EL (cell line): ENCODE measurements around the gene ADAM12.

Experiments
- DNase-seq: peaks from one replicate; pipeline ENCODE4 v3.0.0-alpha.2; 2016

Gene ADAM12, protein sequence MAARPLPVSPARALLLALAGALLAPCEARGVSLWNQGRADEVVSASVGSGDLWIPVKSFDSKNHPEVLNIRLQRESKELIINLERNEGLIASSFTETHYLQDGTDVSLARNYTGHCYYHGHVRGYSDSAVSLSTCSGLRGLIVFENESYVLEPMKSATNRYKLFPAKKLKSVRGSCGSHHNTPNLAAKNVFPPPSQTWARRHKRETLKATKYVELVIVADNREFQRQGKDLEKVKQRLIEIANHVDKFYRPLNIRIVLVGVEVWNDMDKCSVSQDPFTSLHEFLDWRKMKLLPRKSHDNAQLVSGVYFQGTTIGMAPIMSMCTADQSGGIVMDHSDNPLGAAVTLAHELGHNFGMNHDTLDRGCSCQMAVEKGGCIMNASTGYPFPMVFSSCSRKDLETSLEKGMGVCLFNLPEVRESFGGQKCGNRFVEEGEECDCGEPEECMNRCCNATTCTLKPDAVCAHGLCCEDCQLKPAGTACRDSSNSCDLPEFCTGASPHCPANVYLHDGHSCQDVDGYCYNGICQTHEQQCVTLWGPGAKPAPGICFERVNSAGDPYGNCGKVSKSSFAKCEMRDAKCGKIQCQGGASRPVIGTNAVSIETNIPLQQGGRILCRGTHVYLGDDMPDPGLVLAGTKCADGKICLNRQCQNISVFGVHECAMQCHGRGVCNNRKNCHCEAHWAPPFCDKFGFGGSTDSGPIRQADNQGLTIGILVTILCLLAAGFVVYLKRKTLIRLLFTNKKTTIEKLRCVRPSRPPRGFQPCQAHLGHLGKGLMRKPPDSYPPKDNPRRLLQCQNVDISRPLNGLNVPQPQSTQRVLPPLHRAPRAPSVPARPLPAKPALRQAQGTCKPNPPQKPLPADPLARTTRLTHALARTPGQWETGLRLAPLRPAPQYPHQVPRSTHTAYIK

DNA sequence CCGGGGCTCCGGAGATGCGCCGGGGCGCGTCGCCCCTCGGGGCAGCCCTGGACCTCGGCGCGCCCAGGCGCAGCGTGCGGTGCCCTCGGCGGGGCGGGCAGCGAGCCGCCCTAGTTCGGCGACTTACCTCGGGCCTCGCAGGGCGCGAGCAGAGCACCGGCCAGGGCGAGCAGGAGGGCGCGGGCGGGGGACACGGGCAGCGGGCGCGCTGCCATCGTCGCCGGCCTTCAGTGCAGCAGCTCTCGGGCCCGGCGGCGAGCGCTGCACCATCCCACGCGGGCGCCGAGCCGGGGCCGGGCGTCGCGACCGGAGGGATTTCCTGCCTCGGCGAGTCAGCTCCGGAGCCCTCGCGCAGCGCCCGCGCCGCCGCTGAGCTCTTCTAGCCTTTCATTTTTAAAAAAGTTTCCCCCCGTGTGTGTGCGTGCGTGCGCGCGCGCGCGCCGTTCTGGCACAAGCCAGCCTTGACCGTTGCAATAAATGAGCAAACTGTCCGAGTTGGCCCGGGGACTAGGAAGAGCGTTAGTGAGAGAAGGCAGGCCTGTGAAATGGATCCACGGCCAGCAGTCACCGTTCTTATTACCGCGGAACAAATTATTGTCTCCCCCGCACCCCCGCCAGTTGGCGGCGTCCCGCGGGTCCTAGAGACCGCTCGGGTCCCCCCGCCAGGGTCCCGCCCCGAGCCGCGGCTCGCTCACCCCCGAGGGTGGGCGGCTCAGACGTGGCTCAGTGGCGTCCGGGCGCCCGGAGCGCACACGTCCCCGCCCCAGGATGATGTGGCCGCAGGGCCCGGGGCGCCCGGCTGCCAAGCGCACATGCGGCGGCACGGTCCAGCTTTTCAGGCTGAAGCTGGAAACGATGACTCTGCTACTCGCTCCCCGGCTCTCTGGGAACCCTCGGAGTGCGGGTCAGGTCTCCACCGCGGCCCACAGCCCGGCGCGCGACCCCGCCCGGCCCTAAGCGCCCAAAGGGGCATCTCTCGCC lies at the start of gene ADAM12:
Gene ADAM12, minus strand, starts transcription at position 547 of the 981 bp plus-strand sequence. Its CDS starts 332 bp downstream, at position 215.
- DNase-seq = peak; percentile 67

DNA sequence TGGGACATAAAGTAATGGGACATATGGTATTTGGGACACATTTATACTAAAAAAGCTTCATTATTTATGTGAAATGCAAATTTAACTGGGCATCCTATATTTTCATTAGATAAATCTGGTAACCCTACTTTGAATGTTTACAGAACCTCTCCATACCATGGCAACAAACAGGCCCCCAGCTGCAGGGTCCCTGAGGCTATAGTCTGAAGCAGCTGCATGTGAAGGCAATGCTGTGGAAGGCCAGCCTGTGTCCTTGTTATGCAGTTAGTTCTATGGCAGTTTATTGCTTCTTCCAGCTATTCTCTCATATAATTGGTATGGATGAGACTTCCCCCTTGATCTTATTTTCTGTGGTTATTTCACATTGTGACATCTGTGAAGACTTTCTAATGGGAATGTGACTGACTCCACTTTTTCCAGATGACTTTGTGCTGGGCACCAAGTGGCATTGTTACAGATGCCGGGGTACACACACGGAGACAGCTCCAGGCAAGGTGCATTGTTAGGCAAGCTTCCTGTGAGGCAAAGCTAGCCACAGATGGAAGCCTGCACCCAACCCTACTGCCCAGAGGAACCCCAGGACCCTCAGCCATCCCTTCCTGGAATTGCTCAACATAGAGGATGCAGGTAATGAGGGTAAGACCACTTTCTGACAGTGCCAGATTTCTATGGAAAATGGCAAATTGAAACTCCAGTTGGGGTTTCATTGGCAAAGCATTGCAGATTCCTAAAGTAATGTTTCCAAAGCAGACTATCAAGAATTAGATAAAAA lies 49.5 kb upstream of the ADAM12 start:
- no peak for DNase-seq

DNA sequence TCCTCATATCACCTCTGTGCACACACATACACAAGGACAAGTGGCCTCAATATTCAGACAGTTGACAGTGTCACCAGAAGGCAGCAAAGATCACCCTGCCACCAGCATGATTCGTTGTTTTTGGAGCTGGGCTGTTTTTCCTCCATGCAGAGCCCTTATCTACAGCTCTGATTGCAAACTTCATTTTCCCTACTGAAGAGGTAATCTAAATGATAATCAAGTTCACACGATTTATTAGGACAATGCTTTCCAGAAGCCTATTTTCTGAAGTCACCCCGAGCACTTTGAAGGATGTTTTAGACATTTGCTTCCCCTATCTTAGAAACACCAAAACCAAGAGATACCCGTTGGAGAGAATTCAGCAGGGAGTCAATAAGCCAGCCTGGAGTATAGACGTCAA lies 46.0 kb upstream of the ADAM12 start:
- no peak for DNase-seq

DNA sequence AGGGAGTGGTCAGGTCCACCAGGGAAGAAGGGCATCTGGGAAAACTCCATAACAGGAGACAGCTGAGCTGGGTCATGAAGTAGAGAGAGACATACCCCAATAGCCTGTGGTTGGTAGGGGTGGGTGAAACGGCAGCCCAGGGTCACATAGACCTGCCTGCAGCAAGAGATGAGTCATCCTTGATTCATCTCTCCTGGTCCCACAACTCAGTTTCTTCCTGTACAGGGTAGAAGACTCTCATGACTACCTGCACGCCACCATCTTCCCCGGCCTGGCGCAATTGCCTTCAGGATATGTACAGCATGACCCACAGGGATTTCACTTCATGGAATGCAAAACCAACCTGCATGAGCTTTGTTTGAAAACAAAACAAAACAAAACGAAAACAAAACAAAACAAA lies 45.1 kb upstream of the ADAM12 start:
- peak; percentile 43 for DNase-seq

DNA sequence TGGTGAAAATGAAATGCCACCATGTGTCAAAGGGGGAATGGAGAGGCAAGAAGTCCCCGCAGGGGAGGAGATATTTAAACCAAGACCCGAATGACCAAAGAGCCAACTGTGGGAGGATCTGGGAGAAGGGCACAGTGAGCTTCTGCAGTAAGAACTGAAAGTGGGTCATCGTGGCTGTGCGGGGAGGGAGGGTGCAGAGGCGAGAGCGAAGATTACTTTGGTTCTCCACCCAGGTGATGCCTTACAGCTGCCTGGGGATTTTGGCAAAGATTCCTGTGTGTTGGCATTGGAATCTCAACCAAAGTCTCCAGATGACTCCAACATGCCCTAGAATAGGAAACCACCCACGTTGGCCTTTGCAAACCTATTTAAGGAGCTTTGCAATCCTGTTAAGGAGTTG lies 44.2 kb upstream of the ADAM12 start:
- DNase-seq = no peak

DNA sequence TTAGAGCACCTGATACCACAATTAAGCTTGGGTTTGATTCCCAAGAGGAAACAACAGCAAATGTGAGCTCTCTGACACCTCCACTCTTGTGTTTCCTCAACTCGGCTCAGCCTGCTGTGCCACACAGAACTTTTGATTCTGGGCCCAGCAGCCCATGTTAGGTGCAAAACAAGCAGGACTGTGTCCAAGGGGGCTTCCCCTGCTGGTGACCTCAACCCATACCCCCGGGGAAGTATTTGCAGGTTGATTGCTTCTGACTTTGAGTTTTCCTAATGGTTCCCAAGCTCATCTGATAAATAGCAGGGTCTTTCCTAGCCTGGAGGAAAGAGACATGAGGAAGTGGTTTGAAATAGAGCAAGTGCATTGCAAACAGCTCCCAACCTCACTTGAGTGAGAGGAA lies 43.5 kb upstream of the ADAM12 start:
- no peak for DNase-seq

DNA sequence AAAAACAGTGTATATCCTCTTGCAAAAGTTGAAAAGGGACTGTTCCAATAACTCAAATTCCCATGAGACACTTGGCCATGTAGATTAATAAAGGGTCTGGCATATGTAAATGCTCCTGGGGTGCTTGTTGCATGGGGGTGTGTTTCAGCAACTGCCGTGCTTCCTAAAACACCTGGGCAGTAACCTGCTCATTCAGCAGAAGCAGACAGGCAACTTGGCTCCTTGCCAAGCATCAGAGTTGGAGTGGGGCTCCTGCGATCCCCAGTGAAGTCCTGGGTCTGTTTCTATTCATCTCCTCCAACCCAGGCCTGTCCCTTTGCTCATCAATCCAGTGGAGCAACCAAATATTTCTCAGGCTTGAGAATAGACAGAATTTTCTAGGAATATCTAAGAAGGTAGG lies 42.2 kb upstream of the ADAM12 start:
- DNase-seq = no peak

DNA sequence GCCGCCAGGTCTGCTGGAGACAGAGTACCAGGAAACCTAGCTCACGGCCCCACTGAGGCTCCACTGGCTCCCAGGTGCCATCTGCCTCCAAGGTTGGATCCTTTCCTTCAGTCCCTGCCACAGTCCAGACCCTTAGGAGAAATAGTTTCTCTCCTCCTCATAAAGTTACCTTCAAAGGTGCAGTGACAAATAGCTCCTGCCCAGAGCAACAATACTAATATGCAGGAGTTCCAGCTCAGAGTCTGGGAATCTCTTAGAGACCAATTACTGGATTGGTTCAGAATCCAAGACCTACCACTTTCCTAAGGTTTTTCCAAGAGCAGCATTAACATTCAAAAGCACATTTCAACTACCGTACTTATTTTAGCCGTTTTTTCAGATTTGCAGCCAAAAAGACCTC lies 41.0 kb upstream of the ADAM12 start:
- no peak for DNase-seq

DNA sequence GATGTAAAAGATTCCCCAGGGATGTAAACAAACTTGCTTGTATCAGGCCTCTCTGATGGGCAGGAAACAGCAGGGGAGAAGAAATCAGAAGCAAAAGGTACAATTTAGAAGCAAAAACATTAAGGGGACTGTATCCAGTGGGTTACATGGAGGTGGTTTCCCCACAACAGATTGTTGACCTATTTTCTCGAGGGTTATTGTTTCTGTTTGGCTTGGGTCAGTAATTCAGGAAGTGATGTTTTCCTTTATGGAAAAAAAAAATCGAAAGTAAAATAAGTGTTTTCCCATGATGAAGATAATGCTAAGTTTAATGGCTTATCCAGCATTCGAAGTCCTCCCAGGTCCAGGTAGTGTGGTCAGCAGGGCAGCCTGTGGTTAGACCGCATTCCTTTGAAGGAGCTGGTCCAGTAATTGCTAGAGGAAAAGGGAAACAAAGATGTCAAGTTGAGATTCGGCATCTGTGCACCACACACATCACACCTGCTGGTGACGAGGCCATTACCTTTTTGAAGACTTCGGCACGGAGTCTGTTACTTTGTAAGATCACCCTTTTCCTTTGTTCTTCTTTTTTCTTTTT lies 37.3 kb upstream of the ADAM12 start:
- DNase-seq = no peak

DNA sequence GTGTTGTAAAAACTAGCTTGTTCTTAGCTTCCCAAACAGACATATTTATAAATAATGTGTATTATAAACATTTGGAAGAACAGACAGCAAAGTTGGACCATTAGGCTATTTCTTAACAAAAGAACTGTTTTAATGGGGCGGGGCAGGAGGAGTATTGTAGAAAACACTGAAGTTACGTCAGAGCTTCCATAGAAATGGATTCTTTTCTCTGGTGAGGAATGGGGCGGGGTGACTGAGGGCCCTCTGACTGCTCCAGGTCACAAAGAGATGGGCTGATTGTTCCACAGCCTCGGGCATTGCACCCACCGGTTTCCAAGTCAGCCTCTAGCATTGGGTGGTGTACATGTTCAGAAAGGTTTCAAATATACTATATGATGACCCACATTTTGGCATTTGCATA lies 36.8 kb upstream of the ADAM12 start:
- DNase-seq = no peak

DNA sequence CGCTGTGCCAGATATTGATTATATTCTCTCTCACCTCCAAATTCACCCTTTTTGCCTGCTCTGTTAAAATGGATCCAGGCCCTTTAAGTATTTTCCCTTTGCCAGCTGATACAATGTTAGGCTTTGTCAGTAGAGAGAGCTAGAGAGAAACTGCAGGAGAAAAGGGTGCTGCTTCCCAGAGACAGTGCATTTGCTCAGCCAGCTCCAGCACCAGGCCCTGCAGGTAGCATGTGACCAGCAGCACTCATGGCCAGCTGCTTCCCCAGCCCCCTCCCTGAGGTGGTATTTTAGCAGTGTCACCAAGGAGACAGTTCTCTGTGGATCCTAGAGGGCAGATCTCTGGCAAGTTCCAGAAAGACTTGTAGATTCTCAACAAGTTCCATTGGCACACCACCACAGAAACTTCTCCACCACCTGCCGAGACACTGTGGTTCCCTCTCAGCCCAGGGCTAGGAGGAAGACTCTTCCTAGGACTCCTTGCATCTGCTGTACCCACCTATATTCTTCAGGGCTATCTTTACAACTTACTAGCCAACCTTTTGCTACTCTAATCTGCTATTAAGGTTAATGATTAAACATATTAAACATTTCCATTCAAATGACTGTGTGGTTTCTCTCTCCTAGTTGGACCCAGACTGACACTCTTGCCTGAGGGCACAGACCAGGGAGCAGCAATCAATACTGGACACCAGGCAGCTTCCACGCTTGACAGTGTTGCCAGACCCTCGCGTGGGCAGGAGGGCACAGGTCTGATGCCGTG lies 35.6 kb upstream of the ADAM12 start:
- DNase-seq = no peak

DNA sequence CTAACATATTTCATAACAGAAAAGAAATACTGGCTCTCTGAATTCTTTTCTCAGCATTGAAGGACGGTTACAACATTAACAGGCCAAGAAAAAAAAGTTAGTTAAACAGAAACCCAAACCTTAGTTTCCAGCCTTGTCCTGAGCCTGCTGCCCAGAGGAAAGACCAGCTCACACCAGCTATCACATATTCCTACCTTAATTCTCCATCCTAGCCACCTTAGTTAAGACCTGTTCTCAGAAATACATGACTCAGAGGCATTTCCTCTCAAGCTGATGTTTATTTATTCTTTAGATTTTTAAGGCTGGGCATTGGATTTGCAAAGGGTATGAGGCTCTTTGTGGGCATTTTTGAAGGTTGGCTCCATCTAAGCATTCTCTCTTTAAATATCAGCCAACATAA lies 34.3 kb upstream of the ADAM12 start:
- peak; percentile 12 for DNase-seq

DNA sequence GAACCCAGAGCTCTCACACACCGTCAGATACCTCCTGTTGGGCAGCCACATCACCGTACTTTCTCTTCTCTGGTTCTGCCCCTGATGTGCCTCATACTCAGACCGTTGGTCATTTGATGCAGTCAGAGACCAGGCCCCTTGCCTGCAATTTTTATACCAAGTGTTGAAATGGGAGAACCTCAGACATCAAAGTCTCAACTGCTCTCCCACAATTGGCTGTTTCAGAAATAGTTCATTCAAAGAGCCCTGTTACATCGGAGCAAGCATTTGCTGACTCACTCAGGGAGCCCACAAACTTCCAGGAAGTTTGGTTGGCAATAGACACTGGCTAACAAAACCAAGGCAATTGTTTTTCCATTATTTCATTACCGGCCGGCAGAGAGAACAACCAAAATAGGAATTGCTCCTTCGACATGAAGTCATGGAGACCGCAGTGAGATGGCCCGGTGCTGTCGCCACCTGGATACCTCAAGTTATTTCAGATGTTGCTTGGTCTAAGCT lies 33.5 kb upstream of the ADAM12 start:
- peak; percentile 82 for DNase-seq

DNA sequence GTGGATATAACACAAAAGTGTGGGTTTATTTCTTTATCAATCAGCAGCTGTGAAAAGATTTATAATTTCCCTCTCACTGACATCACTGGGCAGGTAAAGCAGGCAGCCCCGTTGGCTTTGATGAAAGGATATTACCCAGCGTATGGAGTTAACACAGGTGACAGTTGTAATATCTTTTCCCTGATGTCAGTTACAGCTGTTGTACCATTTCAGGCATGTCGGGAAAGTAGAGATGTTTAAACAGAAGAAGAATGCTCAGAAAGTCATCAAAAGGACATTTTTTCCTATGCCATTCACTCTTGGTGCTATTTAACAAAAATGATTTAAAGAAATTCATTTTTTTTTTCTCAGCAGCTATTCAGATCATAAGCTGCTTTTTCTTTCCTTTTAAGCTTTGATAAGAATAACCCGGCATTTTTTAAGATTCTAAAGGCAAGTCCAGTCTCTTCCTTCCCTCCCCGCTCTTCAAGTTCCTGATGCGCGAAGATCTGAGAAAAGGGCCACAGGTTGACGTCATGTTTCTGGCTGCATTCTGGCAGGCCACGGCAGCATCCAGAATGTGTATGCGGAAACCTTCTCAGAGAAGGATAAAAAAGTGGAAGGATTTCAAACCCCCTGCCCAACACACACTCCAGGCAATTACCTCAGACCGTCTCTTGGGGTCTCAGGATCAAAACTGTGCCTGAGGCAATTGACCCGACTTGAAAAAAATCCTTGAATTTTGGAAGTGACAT lies 32.5 kb upstream of the ADAM12 start:
- DNase-seq = no peak

DNA sequence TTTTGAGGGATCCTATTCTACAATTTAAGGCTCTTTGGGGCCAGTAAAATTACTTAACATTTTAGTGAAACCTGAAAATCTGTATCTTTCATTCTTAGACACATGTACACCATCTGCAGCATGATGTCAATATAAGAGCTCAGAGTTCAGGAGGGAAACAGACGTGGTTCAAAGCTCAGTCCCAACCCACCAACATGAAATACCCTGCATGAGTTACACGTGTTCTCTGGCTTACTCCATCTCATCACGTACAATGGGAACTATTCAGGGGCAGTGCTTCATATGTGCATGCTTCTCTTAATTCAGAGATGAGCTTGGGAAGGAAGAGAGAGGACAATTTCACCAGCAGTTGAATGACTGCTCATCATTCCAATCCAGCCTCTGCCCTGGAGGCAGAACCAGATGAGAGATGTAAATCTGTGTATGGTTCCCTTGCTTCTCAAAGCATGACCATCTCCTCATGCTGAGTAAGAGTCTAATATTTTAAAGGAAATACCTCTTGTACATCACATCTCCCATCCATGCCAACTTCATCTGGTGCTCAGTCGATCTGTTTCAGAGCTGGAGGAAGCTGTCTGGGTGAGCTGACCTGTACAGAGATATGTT lies 29.0 kb upstream of the ADAM12 start:
- no peak for DNase-seq

DNA sequence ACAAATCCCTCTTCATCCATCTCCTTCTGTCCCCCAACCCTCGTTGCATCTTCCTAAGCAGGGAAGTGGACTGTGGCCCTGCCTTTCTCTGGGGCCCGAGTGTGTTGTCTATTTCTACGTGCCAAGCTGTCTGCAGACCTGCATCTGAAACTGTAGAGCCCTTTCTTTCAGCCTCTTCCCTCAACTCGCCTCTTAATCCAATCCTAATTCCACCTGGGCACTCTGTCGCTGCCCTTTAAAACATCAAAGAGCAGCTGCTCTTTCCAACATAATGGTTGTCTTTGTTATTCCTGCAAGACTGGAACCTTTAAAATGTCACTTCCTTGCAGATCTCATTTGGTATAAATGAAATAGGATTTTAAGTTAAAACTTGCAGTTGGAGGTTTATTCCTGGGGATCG lies 21.5 kb upstream of the ADAM12 start:
- no peak for DNase-seq

DNA sequence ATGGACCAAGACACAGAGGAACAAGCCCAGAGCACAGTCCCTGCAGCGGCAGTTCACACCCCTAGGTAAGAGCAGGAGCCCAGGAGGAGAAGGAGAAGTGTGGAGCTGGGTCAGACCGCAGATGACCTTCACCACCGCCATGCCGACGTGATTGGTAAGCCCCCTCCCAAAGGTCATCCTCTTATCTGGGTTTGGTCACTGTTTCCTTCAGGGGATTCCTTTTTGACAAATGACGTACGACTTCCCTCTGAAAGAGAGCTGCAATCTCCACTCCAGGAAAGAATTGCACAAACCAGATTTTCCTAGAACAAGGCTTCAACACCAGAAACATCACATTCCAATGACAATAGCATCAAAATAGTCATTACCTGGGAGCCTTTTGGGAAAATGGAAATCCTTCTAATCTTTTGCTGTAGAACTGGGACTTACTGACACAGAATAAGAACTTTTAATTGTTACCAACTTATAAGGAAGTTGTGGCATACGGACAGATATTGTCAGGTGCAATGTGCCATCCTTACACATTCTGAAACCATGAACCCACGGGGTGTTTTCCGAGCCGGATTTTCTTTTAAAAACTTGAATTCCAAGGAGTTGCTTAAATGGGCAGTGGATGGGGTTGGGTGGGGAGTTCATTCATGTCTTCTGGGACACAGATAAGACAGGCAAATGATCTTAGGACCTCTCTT lies 20.8 kb upstream of the ADAM12 start:
- no peak for DNase-seq

DNA sequence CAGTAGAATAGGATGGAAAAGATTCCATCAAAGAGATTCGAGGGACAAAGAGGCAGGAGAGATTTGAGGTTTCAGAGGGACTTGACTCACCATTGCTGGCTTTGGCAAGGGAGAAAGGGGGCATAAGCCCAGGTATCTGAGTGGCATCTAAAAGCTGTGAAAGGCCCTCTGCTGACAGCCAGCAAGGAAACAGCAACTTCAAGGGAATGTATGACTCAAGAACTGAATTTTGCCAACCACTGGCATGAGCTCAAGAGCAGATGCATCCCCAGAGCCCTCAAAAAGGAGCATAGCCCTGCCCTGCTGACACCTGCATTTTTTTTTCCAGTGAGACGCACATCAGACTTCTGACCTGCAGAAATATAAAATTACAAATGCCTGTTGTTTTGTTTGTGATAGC lies 19.6 kb upstream of the ADAM12 start:
- DNase-seq = peak; percentile 42

DNA sequence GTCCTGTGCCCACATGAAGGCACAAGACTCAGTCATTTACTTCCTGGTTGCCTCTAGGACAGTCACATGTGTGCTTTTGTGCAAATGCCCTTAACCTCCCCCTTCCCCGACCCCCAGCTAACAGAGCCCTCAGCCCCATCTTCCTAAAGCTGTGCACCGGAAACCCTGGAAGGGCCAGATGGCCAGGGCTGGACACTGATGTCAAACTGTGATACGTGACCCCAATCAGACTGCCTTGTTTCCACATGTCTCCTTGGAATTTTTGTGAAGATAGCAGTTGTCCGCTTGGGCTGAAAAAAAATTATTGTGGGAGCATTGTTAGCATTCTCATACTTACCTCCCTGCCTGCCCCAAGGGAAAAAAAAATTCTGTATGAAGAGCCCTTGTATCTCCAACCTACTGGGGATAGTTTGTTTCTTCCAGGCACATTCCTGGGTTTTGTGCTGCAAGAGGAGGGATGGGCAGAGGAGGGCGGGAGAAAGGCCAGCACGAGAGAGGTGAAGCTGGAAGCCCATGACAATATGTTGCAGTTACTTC lies 17.0 kb upstream of the ADAM12 start:
- no peak for DNase-seq
